ENCODE measurements around the gene LBR.

The LBR gene

GRCh38 chr1:225360119-225360518 lies 67.7 kb downstream of the LBR start:
- ATAC-seq, result no peak
- TF ChIP-seq ISL1 (CRISPR knock-in tag; IDR thresholded peaks at IDR 0.05), result no peak
- TF ChIP-seq RARB (CRISPR knock-in tag; IDR thresholded peaks at IDR 0.05), result no peak
- no peak for TF ChIP-seq CSRNP3 (CRISPR knock-in tag; IDR thresholded peaks at IDR 0.05)
- TF ChIP-seq PATZ1 (CRISPR knock-in tag; IDR thresholded peaks at IDR 0.05; ENCODE audit: borderline replicate concordance), result no peak
- no peak for TF ChIP-seq TCF4 (CRISPR knock-in tag; IDR thresholded peaks at IDR 0.05; ENCODE audit: borderline replicate concordance)
- no peak for TF ChIP-seq ZFP3 (CRISPR knock-in tag; IDR thresholded peaks at IDR 0.05)
- TF ChIP-seq ZNF565 (CRISPR knock-in tag; conservative IDR thresholded peaks at IDR 0.05; ENCODE audit: low read depth), result no peak
- TF ChIP-seq BACH2 (CRISPR knock-in tag; IDR thresholded peaks at IDR 0.05; ENCODE audit: borderline replicate concordance), result no peak

DNA sequence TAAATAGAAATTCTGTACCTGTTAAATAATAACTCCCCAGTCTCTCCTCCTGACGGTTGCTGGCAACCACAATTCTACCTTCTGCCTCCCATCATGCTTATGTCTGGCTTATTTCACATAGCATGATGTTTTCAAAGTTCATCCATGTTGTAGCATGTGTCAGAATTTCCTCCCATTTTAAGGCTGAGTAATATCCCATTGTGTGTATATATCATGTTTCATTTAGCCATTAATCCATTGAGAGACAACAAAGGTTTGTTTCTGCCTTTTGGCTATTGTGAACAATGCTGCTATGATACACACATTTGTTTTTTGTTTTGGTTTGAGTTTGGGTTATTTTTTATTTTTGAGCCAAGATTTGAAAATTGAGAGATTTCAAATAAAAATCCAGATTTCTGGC lies 72.0 kb downstream of the LBR start:
- no peak for ATAC-seq
- no peak for TF ChIP-seq SNAI2 (CRISPR knock-in tag; IDR thresholded peaks at IDR 0.05)
- TF ChIP-seq, protein P1, sequence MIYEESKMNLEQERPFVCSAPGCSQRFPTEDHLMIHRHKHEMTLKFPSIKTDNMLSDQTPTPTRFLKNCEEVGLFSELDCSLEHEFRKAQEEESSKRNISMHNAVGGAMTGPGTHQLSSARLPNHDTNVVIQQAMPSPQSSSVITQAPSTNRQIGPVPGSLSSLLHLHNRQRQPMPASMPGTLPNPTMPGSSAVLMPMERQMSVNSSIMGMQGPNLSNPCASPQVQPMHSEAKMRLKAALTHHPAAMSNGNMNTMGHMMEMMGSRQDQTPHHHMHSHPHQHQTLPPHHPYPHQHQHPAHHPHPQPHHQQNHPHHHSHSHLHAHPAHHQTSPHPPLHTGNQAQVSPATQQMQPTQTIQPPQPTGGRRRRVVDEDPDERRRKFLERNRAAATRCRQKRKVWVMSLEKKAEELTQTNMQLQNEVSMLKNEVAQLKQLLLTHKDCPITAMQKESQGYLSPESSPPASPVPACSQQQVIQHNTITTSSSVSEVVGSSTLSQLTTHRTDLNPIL (CRISPR knock-in tag; IDR thresholded peaks at IDR 0.05; ENCODE audit: low read depth), result no peak
- TF ChIP-seq ZC3H10 (CRISPR knock-in tag; IDR thresholded peaks at IDR 0.05), result no peak
- no peak for TF ChIP-seq CSDC2 (CRISPR knock-in tag; IDR thresholded peaks at IDR 0.05)
- no peak for TF ChIP-seq ZFP3 (CRISPR knock-in tag; IDR thresholded peaks at IDR 0.05)
- TF ChIP-seq TSHZ2 (CRISPR knock-in tag; IDR thresholded peaks at IDR 0.05), result no peak
- no peak for TF ChIP-seq CSRNP3 (CRISPR knock-in tag; IDR thresholded peaks at IDR 0.05)
- no peak for TF ChIP-seq GLIS3 (CRISPR knock-in tag; IDR thresholded peaks at IDR 0.05)
- TF ChIP-seq OSR1 (CRISPR knock-in tag; IDR thresholded peaks at IDR 0.05), result no peak
- no peak for TF ChIP-seq PATZ1 (CRISPR knock-in tag; IDR thresholded peaks at IDR 0.05; ENCODE audit: borderline replicate concordance)
- no peak for TF ChIP-seq POU6F1 (CRISPR knock-in tag; IDR thresholded peaks at IDR 0.05; ENCODE audit: borderline replicate concordance, low read depth)
- TF ChIP-seq ARNTL (CRISPR knock-in tag; IDR thresholded peaks at IDR 0.05; ENCODE audit: borderline replicate concordance, low read depth), result no peak
- TF ChIP-seq ZNF8 (CRISPR knock-in tag; IDR thresholded peaks at IDR 0.05), result no peak
- no peak for TF ChIP-seq RARB (CRISPR knock-in tag; IDR thresholded peaks at IDR 0.05)
- TF ChIP-seq ZNF70 (CRISPR knock-in tag; IDR thresholded peaks at IDR 0.05), result no peak
